Measurements from ENCODE around the gene ZCCHC24.

Gene ZCCHC24

DNA sequence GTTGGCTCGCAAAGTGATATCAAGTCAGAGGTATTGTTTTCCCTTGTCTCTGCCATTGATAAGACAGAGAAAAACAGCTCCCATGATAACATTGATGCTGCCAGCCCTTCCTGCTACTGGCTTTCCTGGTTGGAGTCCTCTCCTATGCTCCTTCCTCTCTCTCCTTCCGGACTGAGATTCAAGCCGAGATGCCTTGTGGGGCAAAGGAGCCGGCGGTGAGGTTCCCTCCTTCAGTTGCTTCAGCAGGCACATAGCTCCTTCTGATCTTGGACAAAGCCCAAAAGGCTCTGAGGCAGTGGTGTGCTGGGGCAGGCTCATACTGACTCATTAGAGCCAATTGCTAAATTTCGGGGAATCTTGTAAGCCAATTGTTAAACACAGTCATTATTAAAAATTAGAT lies 8.8 kb upstream of the ZCCHC24 start:
- H3K27me3 ChIP-seq (ENCODE audit: insufficient read depth, low read depth), result no peaks in the 10 kb centered on the region
- no peaks in the 10 kb centered on the region for H4K20me1 ChIP-seq (ENCODE audit: insufficient read depth)
- TF ChIP-seq, protein P1, sequence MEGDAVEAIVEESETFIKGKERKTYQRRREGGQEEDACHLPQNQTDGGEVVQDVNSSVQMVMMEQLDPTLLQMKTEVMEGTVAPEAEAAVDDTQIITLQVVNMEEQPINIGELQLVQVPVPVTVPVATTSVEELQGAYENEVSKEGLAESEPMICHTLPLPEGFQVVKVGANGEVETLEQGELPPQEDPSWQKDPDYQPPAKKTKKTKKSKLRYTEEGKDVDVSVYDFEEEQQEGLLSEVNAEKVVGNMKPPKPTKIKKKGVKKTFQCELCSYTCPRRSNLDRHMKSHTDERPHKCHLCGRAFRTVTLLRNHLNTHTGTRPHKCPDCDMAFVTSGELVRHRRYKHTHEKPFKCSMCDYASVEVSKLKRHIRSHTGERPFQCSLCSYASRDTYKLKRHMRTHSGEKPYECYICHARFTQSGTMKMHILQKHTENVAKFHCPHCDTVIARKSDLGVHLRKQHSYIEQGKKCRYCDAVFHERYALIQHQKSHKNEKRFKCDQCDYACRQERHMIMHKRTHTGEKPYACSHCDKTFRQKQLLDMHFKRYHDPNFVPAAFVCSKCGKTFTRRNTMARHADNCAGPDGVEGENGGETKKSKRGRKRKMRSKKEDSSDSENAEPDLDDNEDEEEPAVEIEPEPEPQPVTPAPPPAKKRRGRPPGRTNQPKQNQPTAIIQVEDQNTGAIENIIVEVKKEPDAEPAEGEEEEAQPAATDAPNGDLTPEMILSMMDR (conservative IDR thresholded peaks at IDR 0.05; ENCODE audit: low read depth, low read length), result no peak
- H3K36me3 ChIP-seq (ENCODE audit: insufficient read depth), result no peaks in the 10 kb centered on the region
- no peak overlapping the region for H3K27ac ChIP-seq
- H2AFZ ChIP-seq (ENCODE audit: low read depth), result no peak overlapping the region
- H3K4me1 ChIP-seq (ENCODE audit: low read depth, poor library complexity, severe bottlenecking), result no peaks in the 10 kb centered on the region
- no peak overlapping the region for H3K4me2 ChIP-seq
- no peak overlapping the region for H3K9ac ChIP-seq
- H3K4me3 ChIP-seq (IDR thresholded peaks at IDR 0.05; ENCODE audit: insufficient read depth, low read depth, low read length), result no peak overlapping the region
- H3K79me2 ChIP-seq (ENCODE audit: insufficient read depth, low read depth), result no peaks in the 10 kb centered on the region

DNA sequence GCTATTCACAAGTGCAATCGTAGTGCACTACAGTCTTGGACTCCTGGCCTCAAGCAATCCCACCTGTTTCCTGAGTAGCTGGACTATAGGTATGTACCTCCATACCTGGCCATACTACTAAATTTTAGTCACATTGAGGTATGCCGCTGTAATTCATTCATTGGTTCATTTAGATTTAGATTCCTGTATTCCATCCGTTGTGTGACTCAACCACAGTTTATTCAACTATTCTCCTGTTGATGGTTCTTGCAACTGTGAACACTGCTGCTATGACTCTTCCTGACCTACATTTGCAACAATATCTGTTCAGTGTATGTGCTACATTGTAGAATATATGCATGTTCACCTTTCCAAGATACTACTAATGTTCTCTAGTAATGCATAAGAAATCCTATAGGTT lies 8.0 kb upstream of the ZCCHC24 start:
- TF ChIP-seq, protein P1 (conservative IDR thresholded peaks at IDR 0.05; ENCODE audit: low read depth, low read length), result no peak
- H3K27ac ChIP-seq, result no peak overlapping the region
- no peaks in the 10 kb centered on the region for H4K20me1 ChIP-seq (ENCODE audit: insufficient read depth)
- H3K4me3 ChIP-seq (IDR thresholded peaks at IDR 0.05; ENCODE audit: insufficient read depth, low read depth, low read length), result no peak overlapping the region
- no peaks in the 10 kb centered on the region for H3K4me1 ChIP-seq (ENCODE audit: low read depth, poor library complexity, severe bottlenecking)
- no peaks in the 10 kb centered on the region for H3K36me3 ChIP-seq (ENCODE audit: insufficient read depth)
- H3K4me2 ChIP-seq, result no peak overlapping the region
- H3K9ac ChIP-seq, result no peak overlapping the region
- H3K27me3 ChIP-seq (ENCODE audit: insufficient read depth, low read depth), result no peaks in the 10 kb centered on the region
- no peak overlapping the region for H2AFZ ChIP-seq (ENCODE audit: low read depth)
- H3K79me2 ChIP-seq (ENCODE audit: insufficient read depth, low read depth), result no peaks in the 10 kb centered on the region

DNA sequence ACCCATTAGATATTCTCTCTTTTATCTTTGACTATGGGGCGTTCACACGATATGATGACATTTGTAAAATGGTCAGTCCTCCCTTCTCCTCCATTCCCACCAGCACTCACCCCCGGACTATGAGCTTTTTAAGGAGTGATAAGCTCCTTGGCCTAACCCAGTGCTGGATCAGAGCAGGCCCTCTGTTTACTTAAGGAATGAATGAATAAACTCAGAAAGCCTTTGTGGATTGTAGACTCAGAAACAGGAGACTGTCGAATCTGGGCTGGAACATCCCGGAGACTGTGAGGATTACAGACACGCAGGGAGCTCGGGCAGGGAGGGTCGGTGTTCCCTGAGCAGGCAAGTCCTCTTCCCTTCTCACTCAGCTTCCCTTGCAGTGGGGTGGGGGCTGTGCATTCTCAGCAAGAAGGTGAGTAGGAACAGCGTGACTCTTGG lies 6.8 kb upstream of the ZCCHC24 start:
- no peak overlapping the region for H3K27ac ChIP-seq
- H2AFZ ChIP-seq (ENCODE audit: low read depth), result no peak overlapping the region
- TF ChIP-seq, protein P1 (conservative IDR thresholded peaks at IDR 0.05; ENCODE audit: low read depth, low read length), result no peak

DNA sequence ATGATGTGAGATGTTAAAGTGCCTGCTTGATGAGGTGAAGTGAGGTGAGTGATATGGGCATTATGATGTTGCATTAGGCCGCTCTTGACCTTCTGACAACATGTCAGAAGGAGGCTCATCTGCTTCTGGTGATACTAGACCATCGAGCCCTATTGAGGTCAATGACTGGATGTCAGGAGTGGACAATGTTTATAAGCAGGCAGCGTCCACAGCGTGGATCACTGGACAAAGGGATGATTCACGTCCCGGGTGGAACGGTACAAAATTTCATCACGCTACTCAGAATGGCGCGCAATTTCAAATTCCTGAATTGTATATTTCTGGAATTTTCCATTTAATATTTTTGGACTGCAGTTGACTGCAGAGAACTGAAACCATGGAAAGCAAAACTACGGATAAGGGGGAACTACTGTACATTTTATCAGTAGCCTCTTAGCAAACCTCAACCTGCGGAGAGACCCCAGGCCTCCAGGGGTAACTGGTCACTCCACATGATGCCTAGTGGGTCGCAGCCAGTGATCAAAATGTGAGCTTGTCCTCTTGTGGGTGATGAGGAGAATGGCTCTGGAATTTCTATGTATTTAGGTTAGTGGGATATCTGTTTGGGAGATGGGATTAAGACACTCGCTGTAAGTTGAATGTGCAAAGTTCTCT lies 5.7 kb upstream of the ZCCHC24 start:
- Histone ChIP-seq H3K27ac (no peak overlapping the region), H4K20me1 (ENCODE audit: insufficient read depth) (no peaks in the 10 kb centered on the region), H3K4me3 (IDR thresholded peaks at IDR 0.05; ENCODE audit: insufficient read depth, low read depth, low read length) (no peak overlapping the region), H3K4me1 (ENCODE audit: low read depth, poor library complexity, severe bottlenecking) (no peaks in the 10 kb centered on the region), H3K27me3 (ENCODE audit: insufficient read depth, low read depth) (no peaks in the 10 kb centered on the region), H3K36me3 (ENCODE audit: insufficient read depth) (no peaks in the 10 kb centered on the region), H2AFZ (ENCODE audit: low read depth) (no peak overlapping the region), H3K79me2 (ENCODE audit: insufficient read depth, low read depth) (no peaks in the 10 kb centered on the region), H3K9ac (no peak overlapping the region), H3K4me2 (no peak overlapping the region)
- TF ChIP-seq, protein P1 (conservative IDR thresholded peaks at IDR 0.05; ENCODE audit: low read depth, low read length), result no peak

More for the DNA sequence above, 6.8 kb upstream of the ZCCHC24 start:
- Histone ChIP-seq H3K27me3 (ENCODE audit: insufficient read depth, low read depth) (no peaks in the 10 kb centered on the region), H3K79me2 (ENCODE audit: insufficient read depth, low read depth) (no peaks in the 10 kb centered on the region), H3K36me3 (ENCODE audit: insufficient read depth) (no peaks in the 10 kb centered on the region), H4K20me1 (ENCODE audit: insufficient read depth) (no peaks in the 10 kb centered on the region), H3K4me1 (ENCODE audit: low read depth, poor library complexity, severe bottlenecking) (no peaks in the 10 kb centered on the region), H3K4me3 (IDR thresholded peaks at IDR 0.05; ENCODE audit: insufficient read depth, low read depth, low read length) (no peak overlapping the region), H3K4me2 (no peak overlapping the region), H3K9ac (no peak overlapping the region)
